AG09319 (cell line): ENCODE data around the gene AIFM2.
"Not testable (repeated sequence)": the region's sequence is repeated elsewhere in the genome, so short reads cannot be mapped to it uniquely, and the experiment has no call there.

Experiments
- DNase-seq: peaks from one replicate; pipeline ENCODE4 v3.0.0-alpha.2; 2010; ENCODE audit warnings: low read depth; ENCODE audit errors: extremely low read depth
- TF ChIP-seq, protein P1 (sequence below): IDR thresholded peaks from 2 replicates; pipeline ENCODE4 v1.5.1; 2011; ENCODE audit warnings: low read depth, mild to moderate bottlenecking, inconsistent platforms, low read length, moderate library complexity

Gene AIFM2

GRCh38 chr10:70126700-70127395, 5.8 kb downstream of the AIFM2 start:
- no peak for DNase-seq

GRCh38 chr10:70125918-70126552, 6.6 kb downstream of the AIFM2 start:
- TF ChIP-seq, protein P1, sequence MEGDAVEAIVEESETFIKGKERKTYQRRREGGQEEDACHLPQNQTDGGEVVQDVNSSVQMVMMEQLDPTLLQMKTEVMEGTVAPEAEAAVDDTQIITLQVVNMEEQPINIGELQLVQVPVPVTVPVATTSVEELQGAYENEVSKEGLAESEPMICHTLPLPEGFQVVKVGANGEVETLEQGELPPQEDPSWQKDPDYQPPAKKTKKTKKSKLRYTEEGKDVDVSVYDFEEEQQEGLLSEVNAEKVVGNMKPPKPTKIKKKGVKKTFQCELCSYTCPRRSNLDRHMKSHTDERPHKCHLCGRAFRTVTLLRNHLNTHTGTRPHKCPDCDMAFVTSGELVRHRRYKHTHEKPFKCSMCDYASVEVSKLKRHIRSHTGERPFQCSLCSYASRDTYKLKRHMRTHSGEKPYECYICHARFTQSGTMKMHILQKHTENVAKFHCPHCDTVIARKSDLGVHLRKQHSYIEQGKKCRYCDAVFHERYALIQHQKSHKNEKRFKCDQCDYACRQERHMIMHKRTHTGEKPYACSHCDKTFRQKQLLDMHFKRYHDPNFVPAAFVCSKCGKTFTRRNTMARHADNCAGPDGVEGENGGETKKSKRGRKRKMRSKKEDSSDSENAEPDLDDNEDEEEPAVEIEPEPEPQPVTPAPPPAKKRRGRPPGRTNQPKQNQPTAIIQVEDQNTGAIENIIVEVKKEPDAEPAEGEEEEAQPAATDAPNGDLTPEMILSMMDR = no peak
- no peak for DNase-seq

More at GRCh38 chr10:70126700-70127395, 5.8 kb downstream of the AIFM2 start:
- TF ChIP-seq, protein P1 = no peak

- no peak for DNase-seq
- TF ChIP-seq, protein P1 = no peak
Measured at GRCh38 chr10:70124918-70125317, 7.7 kb downstream of the AIFM2 start.

DNA sequence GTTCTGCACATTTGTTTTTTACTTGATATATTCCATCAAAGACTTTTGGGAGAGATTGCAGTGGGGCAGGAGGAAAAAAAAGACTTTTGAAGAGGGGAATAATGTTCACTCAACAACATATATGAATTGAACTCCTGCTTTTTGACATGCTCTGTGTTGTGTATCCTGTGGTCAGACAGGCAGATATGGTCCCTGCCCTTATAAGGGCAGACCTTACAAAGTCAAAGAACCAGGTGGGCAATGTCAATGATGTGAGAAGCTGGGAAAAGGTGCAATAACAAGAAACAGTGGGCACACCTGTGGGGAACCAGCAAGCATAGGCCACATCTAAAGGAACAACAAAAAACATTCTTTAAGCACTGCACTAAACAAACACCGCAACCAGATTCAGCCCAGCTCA, 8.2 kb downstream of the AIFM2 start:
- no peak for DNase-seq
- TF ChIP-seq, protein P1 = no peak

- TF ChIP-seq, protein P1 = no peak
- DNase-seq = no peak
Measured at GRCh38 chr10:70123817-70124216, 8.8 kb downstream of the AIFM2 start.

DNA sequence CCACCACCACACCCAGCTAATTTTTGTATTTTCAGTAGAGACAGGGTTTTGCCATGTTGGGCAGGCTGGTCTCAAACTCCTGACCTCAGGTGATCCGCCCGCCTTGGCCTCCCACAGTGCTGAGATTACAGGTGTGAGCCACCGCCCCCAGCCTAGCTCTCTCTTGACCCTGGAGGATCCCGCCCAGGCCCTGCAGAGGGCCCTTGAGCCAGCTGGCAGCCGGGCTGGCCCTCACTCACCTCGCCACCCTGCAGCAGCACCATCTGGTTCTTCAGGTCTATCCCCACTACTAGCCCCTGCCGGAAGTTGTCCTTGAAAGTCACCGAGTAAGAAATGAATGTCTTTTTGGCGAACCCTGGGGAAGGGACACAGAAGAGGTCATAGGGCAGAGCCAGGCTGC, 9.5 kb downstream of the AIFM2 start:
- not testable (repeated sequence) for DNase-seq

DNA sequence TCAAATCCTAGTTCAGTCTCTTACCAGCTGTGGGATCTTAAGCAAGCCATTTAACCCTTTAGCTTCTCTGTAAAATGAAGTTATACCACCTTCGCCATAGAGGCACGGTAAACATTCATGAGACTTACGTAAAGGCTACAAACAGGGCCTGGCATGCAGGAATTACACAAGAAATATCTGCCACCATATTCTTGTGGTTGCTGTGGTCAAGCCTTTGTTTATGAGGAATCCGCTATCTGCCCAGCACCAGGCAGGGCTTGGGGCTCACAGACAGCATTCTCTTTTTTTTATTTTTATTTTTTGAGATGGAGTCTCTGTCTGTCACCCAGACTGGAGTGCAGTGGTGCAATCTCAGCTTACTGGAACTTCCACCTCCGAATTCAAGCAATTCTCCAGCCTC, 9.9 kb downstream of the AIFM2 start:
- TF ChIP-seq, protein P1 = no peak
- DNase-seq = no peak
